Activated CD4-positive, alpha-beta T cell treated with anti-CD3 and anti-CD28 coated beads, Interleukin-2, amount 50 U/mL, for 4 hours (primary cell): ENCODE results near the gene ZSCAN2.
A peak's percentile ranks its signal among the peaks of the same experiment; 100 is the strongest.

Source experiments
- DNase-seq, 2 experiments: peaks; one replicate each; pipeline ENCODE4 v3.0.0-alpha.2; 2020

ZSCAN2 gene

GRCh38 chr15:84643838-84644237 lies 43.0 kb downstream of the ZSCAN2 start:
- no peak for DNase-seq

GRCh38 chr15:84645496-84645895 lies 44.7 kb downstream of the ZSCAN2 start:
- no peak for DNase-seq

- DNase-seq, result no peak
Observed at GRCh38 chr15:84645997-84646396, 45.2 kb downstream of the ZSCAN2 start.

- DNase-seq, result no peak
Observed at GRCh38 chr15:84647726-84648125, 46.9 kb downstream of the ZSCAN2 start.

GRCh38 chr15:84648539-84648938 lies 47.7 kb downstream of the ZSCAN2 start:
- no peak for DNase-seq

- no peak for DNase-seq
Observed at GRCh38 chr15:84649706-84650105, 48.9 kb downstream of the ZSCAN2 start.

- no peak for DNase-seq
Observed at GRCh38 chr15:84653584-84653909, 52.7 kb downstream of the ZSCAN2 start.

GRCh38 chr15:84653910-84654688 lies 53.3 kb downstream of the ZSCAN2 start, which contains the start of gene WDR73:
TSS of gene WDR73 (minus strand) at chr15:84654283. CDS start at chr15:84654274, 9 bp downstream.
- peak; percentile 97 for DNase-seq

GRCh38 chr15:84654689-84655453 lies 54.1 kb downstream of the ZSCAN2 start:
- peak; percentile 76 to 77 for DNase-seq

GRCh38 chr15:84656972-84657371 lies 56.2 kb downstream of the ZSCAN2 start:
- DNase-seq, result no peak

- DNase-seq, result no peak
Observed at GRCh38 chr15:84657748-84658079, 56.9 kb downstream of the ZSCAN2 start.

GRCh38 chr15:84658080-84658787 lies 57.4 kb downstream of the ZSCAN2 start, which contains the start of gene NMB:
TSS of gene NMB (minus strand) at chr15:84658199. CDS start at chr15:84658152, 47 bp downstream.
- peak; percentile 72 to 77 for DNase-seq

- DNase-seq, result no peak
Observed at GRCh38 chr15:84658788-84659411, 58.1 kb downstream of the ZSCAN2 start.

- no peak for DNase-seq
Observed at GRCh38 chr15:84659904-84660781, 59.3 kb downstream of the ZSCAN2 start.

GRCh38 chr15:84661001-84661400 lies 60.2 kb downstream of the ZSCAN2 start:
- no peak for DNase-seq

- no peak for DNase-seq
Observed at GRCh38 chr15:84666373-84666772, 65.6 kb downstream of the ZSCAN2 start.

- DNase-seq, result no peak
Observed at GRCh38 chr15:84668221-84668982, 67.6 kb downstream of the ZSCAN2 start.

- DNase-seq, result peak; percentile 21 to 35
Observed at GRCh38 chr15:84669726-84670125, 68.9 kb downstream of the ZSCAN2 start.

- no peak for DNase-seq
Observed at GRCh38 chr15:84671211-84671610, 70.4 kb downstream of the ZSCAN2 start.
